K562 (cell line): ENCODE data around the gene MTMR10. TPM values are rescaled to one million over a fixed set of nuclear protein-coding genes. Genes with fewer than 3 reads are reported as not detected.

Experiments
- ATAC-seq: fragments of 200-7000 bp; cut with Tn5 transposase; 3 replicates; pipeline ENCODE4 v1.9.1; 2020; ENCODE audit warnings: moderate library complexity
- BruUV-seq: library from RNA; stranded (reverse); fragments of 400-500 nt; replicated peaks from 2 replicates; lab custom pipeline; 2021; lab: Mats Ljungman, UMichigan
- CTCF ChIA-PET: fragments of 300-600 bp; formaldehyde crosslinking; extraction: SDS; loops from one replicate; lab custom pipeline; 2021; ENCODE audit warnings: low intra/inter-chr PET ratio; lab: Yijun Ruan, JAX
- POLR2A ChIA-PET: fragments of 300-600, 350-650 bp; sonication (Branson Sonifier 250); formaldehyde crosslinking; extraction: SDS; loops from one replicate; lab custom pipeline; 2021; ENCODE audit warnings: antibody characterized with exemption, inconsistent platforms; lab: Yijun Ruan, JAX
- DNase-seq, 4 experiments: peaks; one replicate each; pipeline versions ENCODE4 v3.0.0 to v3.0.0-alpha.2; 2011 to 2018; ENCODE audit warnings: low spot score in 3 of 4, mixed read lengths in 3 of 4; ENCODE audit errors: extremely low read depth in 1 of 4
- FAIRE-seq: peaks from 2 replicates; lab custom pipeline; 2011; peaks lifted over from hg19 to GRCh38; lab: Jason Lieb, UNC
- H2AFZ ChIP-seq: 2 replicates; pipeline ENCODE4 v1.6.0; 2011; ENCODE audit warnings: low read depth, low read length, control low read depth, inconsistent platforms
- H3K27ac ChIP-seq: fragments of 200-600 bp; 3 replicates; pipeline ENCODE4 v1.8.0; 2011; ENCODE audit warnings: low read depth, mild to moderate bottlenecking, control low read depth, inconsistent platforms, low read length, moderate library complexity, mixed read lengths; ENCODE audit errors: extremely low read depth
- H3K27me3 ChIP-seq, 2 experiments: fragments of 300-600 bp in 1 of 2; 2 replicates in 1 of 2; 3 replicates in 1 of 2; pipeline versions ENCODE4 v1.6.0 to v1.8.0; 2011; ENCODE audit warnings: inconsistent platforms in 2 of 2, low read length in 2 of 2, mild to moderate bottlenecking in 1 of 2, mixed read lengths in 1 of 2, moderate library complexity in 1 of 2; ENCODE audit not compliant: control insufficient read depth in 2 of 2, insufficient read depth in 2 of 2
- H3K36me3 ChIP-seq: fragments of 300-600 bp; 3 replicates; pipeline ENCODE4 v1.8.0; 2011; ENCODE audit warnings: mild to moderate bottlenecking, low read length, inconsistent platforms; ENCODE audit not compliant: control insufficient read depth, insufficient read depth
- H3K4me1 ChIP-seq, 2 experiments: fragments of 200-600 bp in 1 of 2; replicated peaks in 1 of 2; 2 replicates in 1 of 2; 3 replicates in 1 of 2; pipeline versions ENCODE4 v1.5.1 to v1.8.0; 2011; ENCODE audit warnings: inconsistent platforms in 2 of 2, low read length in 2 of 2, mild to moderate bottlenecking in 1 of 2, mixed read lengths in 1 of 2, moderate library complexity in 1 of 2; ENCODE audit not compliant: control insufficient read depth in 2 of 2, insufficient read depth in 2 of 2
- H3K4me2 ChIP-seq: 2 replicates; pipeline ENCODE4 v1.6.1; 2011; ENCODE audit warnings: low read length, control low read depth, inconsistent platforms, mixed read lengths; ENCODE audit not compliant: insufficient read depth
- H3K4me3 ChIP-seq: fragments of 200-600 bp; sonication (generic), shearing (Covaris generic); 2 replicates; pipeline ENCODE4 v1.5.1; 2016; ENCODE audit warnings: control low read depth, inconsistent platforms
- H3K79me2 ChIP-seq: fragments of 200-600 bp; 3 replicates; pipeline ENCODE4 v1.8.0; 2011; ENCODE audit warnings: low read length, inconsistent platforms; ENCODE audit not compliant: control insufficient read depth, insufficient read depth
- H3K9ac ChIP-seq, 2 experiments: 2 replicates each; pipeline versions ENCODE4 v1.6.0 to v1.6.1; 2011; ENCODE audit warnings: low read depth in 2 of 2, low read length in 2 of 2, control low read depth in 1 of 2, inconsistent platforms in 1 of 2, mild to moderate bottlenecking in 1 of 2, mixed read lengths in 1 of 2; ENCODE audit not compliant: insufficient read depth in 1 of 2
- H3K9me1 ChIP-seq: one replicate; pipeline ENCODE4 v1.6.0; 2011; ENCODE audit warnings: inconsistent platforms, mild to moderate bottlenecking, low read length, moderate library complexity; ENCODE audit not compliant: control insufficient read depth, insufficient read depth
- H3K9me3 ChIP-seq: replicated peaks from 2 replicates; pipeline ENCODE4 v1.5.1; 2011; ENCODE audit warnings: low read depth, low read length, inconsistent platforms; ENCODE audit not compliant: control insufficient read depth, insufficient read depth
- H4K20me1 ChIP-seq: replicated peaks from 2 replicates; pipeline ENCODE4 v1.6.1; 2011; ENCODE audit warnings: low read length, inconsistent platforms, mixed read lengths; ENCODE audit not compliant: control insufficient read depth, insufficient read depth
- GMEB1 ChIP-seq: fragments of 250-450 bp; sonication (Bioruptor Pico); IDR thresholded peaks from 2 replicates; pipeline ENCODE4 v1.4.0; 2020; ENCODE audit warnings: mild to moderate bottlenecking
- MCM2 ChIP-seq: fragments of 450-650 bp; IDR thresholded peaks from 2 replicates; pipeline ENCODE4 v1.6.1; 2017; ENCODE audit warnings: low read depth, mild to moderate bottlenecking
- TSC22D4 ChIP-seq: fragments of 450-650 bp; IDR thresholded peaks from 2 replicates; pipeline ENCODE4 v1.6.1; 2016; ENCODE audit warnings: missing genetic modification characterization, missing biosample characterization, control low read depth
- ZNF263 ChIP-seq: sonication (generic); formaldehyde crosslinking; IDR thresholded peaks from 2 replicates; pipeline ENCODE4 v1.8.0; 2022; ENCODE audit warnings: mild to moderate bottlenecking, missing genetic modification reagents, borderline replicate concordance
- ZNF589 ChIP-seq: fragments of 200-800 bp; sonication (Bioruptor generic); IDR thresholded peaks from 2 replicates; pipeline ENCODE4 v1.6.1; 2016; ENCODE audit warnings: low read depth, missing genetic modification characterization, missing compliant biosample characterization
- WGBS: fragments of 100-300 bp; shearing (Covaris generic); methylation state at CpG from one replicate; pipeline ENCODE4 v1.1.6; 2016; ENCODE audit warnings: low coverage, mixed read lengths; ENCODE audit not compliant: insufficient coverage; ENCODE audit errors: missing lambda C conversion rate; 5-methylcytosine and 5-hydroxymethylcytosine counted together
- in situ Hi-C: fragments of 300-500 bp; cut with MboI; formaldehyde crosslinking; loops from 4 replicates; pipeline ENCODE4 v1.15.0; 2018; ENCODE audit warnings: inconsistent platforms, mixed read lengths
- intact Hi-C: fragments of 100-400 bp; cut with micrococcal nuclease; formaldehyde crosslinking; loops from 2 replicates; pipeline ENCODE4 v1.14.2; 2022
- polyA plus RNA-seq, 8 experiments: library from polyadenylated mRNA; depleted of rRNA in 4 of 8; stranded (reverse) in 5 of 8; unstranded in 3 of 8; fragments of >200 nt; fragmentation: Nextera tagmentation in 2 of 8; fragmentation: Illumina TruSeq in 1 of 8; extraction: Ambion mirVana in 2 of 8; extraction: Trizol in 1 of 8; gene quantifications; 2 replicates each; pipeline versions ENCODE4 v1.2.1 to v1.2.3, GENCODE V29; 2011 to 2014; ENCODE audit warnings: inconsistent platforms in 1 of 8, missing spikeins in 1 of 8
- small RNA-seq: library from RNA; depleted of rRNA; stranded (forward); fragments of <200 nt; gene quantifications from one replicate; pipeline ENCODE3, GENCODE V24; 2014
- total RNA-seq, 7 experiments: library from RNA; depleted of rRNA in 6 of 7; stranded (reverse); fragments of >200 nt in 6 of 7; fragmentation: Illumina TruSeq in 2 of 7; extraction: Trizol in 2 of 7; gene quantifications; 2 replicates each; pipeline versions ENCODE4 v1.2.1 to v1.2.3, GENCODE V29; 2011 to 2021; ENCODE audit warnings: low replicate concordance in 1 of 7

Gene MTMR10
- total and polyA plus RNA-seq, 9 of the 15 experiments (the other 6 are each of a cell fraction or from before 2014, with no cell fraction given): 1.6 to 6.8 (median 4.8) TPM

GRCh38 chr15:30889196-30889595 is 102.2 kb downstream of the MTMR10 start:
- ATAC-seq: no peak
- intact Hi-C loops: no loop called here

More at GRCh38 chr15:30889196-30889595, 102.2 kb downstream of the MTMR10 start:
- DNase-seq (no peak), FAIRE-seq (no peak)
- H3K4me3 ChIP-seq: no peak overlapping the region
- H3K36me3 ChIP-seq: no peaks in the 10 kb centered on the region
- H4K20me1 ChIP-seq: no peaks in the 10 kb centered on the region
- ChIA-PET POLR2A (no interaction called here), CTCF (no interaction called here)
- H3K27ac ChIP-seq: no peak overlapping the region
- no peak overlapping the region for H2AFZ ChIP-seq
- H3K27me3 ChIP-seq: peaks cover 0 to 2% of the 10 kb centered on the region in 2 experiments; a peak in 3 of 5 replicates
- H3K4me1 ChIP-seq: no peaks in the 10 kb centered on the region
- no TSS peak for BruUV-seq
- in situ Hi-C loops: no loop called here
- H3K79me2 ChIP-seq: no peaks in the 10 kb centered on the region
- no peaks in the 10 kb centered on the region for H3K9me3 ChIP-seq
- WGBS: 0% methylated on average over 4 of the region's 4 CpGs
- H3K9ac ChIP-seq: no peak overlapping the region
- TF ChIP-seq ZNF589 (CRISPR knock-in tag) (no peak), ZNF263 (no peak), MCM2 (no peak), TSC22D4 (no peak), GMEB1 (CRISPR knock-in tag) (no peak)
- TF ChIP-seq, all 486 proteins: peak for 0
- no peak overlapping the region for H3K4me2 ChIP-seq
- H3K9me1 ChIP-seq: no peaks in the 10 kb centered on the region

Small RNA genes within 50 kb of the gene (small RNA-seq; reads per million reads assigned to genes)
- gene RNU6-466P: not detected

Other genes with a start within 250 kb of the MTMR10 start
- 8.7 and 9.8 TPM in 2 replicates for gene FAN1, start 87.7 kb downstream of the MTMR10 start, total RNA-seq (2014; rRNA removed)
- 14.3 and 14.6 TPM in 2 replicates for gene FAN1, start 87.7 kb downstream of the MTMR10 start, total RNA-seq (2014; rRNA removed; fragmentation: Illumina TruSeq; extraction: Trizol)
- 12.3 and 12.7 TPM in 2 replicates for gene FAN1, start 87.7 kb downstream of the MTMR10 start, total RNA-seq (2015; rRNA removed; fragmentation: Illumina TruSeq; extraction: Trizol)
- 12.6 and 13.4 TPM in 2 replicates for gene FAN1, start 87.7 kb downstream of the MTMR10 start, total RNA-seq (2021)
- gene FAN1, start 87.7 kb downstream of the MTMR10 start, polyA plus RNA-seq (2011; rRNA removed): 16.8 and 19.1 TPM in 2 replicates
- gene FAN1, start 87.7 kb downstream of the MTMR10 start, polyA plus RNA-seq (2014; fragmentation: Illumina TruSeq; extraction: Trizol): 11.5 and 11.8 TPM in 2 replicates
- gene FAN1, start 87.7 kb downstream of the MTMR10 start, polyA plus RNA-seq (2014; fragmentation: Nextera tagmentation; extraction: Ambion mirVana): 1 to 10 TPM; 1.5 to 2.0 TPM
- gene FAN1, start 87.7 kb downstream of the MTMR10 start, polyA plus RNA-seq (2014; rRNA removed): 12.0 and 13.6 TPM in 2 replicates
- not detected in 2 replicates for gene TRPM1, start 110.1 kb upstream of the MTMR10 start, total RNA-seq (2014; rRNA removed)
- 0.03 TPM in 1 of 2 replicates, not detected in the other for gene TRPM1, start 110.1 kb upstream of the MTMR10 start, total RNA-seq (2014; rRNA removed; fragmentation: Illumina TruSeq; extraction: Trizol)
- gene TRPM1, start 110.1 kb upstream of the MTMR10 start, total RNA-seq (2015; rRNA removed; fragmentation: Illumina TruSeq; extraction: Trizol): 0.04 TPM in 1 of 2 replicates, not detected in the other
- gene TRPM1, start 110.1 kb upstream of the MTMR10 start, total RNA-seq (2021): not detected in 2 replicates
- gene TRPM1, start 110.1 kb upstream of the MTMR10 start, polyA plus RNA-seq (2011; rRNA removed): 0.01 TPM in 1 of 2 replicates, not detected in the other
- 0.03 TPM in 1 of 2 replicates, not detected in the other for gene TRPM1, start 110.1 kb upstream of the MTMR10 start, polyA plus RNA-seq (2014; fragmentation: Illumina TruSeq; extraction: Trizol)
- gene TRPM1, start 110.1 kb upstream of the MTMR10 start, polyA plus RNA-seq (2014; fragmentation: Nextera tagmentation; extraction: Ambion mirVana): under 1 TPM; 0.03 to 0.06 TPM
- 0.01 TPM in 1 of 2 replicates, not detected in the other for gene TRPM1, start 110.1 kb upstream of the MTMR10 start, polyA plus RNA-seq (2014; rRNA removed)